SJSA1 (cell line): ENCODE data around the gene B3GALNT2. TPM values are rescaled to one million over a fixed set of nuclear protein-coding genes. Genes with fewer than 3 reads are reported as not detected.
A peak's percentile ranks its signal among the peaks of the same experiment; 100 is the strongest.

Experiments used
- DNase-seq, 2 experiments: peaks; one replicate each; pipeline ENCODE4 v3.0.0-alpha.2; 2015 to 2020; ENCODE audit warnings: low spot score in 2 of 2, low read depth in 1 of 2
- H3K27ac ChIP-seq: fragments of 250-450 bp; sonication (Bioruptor Pico); 2 replicates; pipeline ENCODE4 v1.5.1; 2020; ENCODE audit warnings: mild to moderate bottlenecking, moderate library complexity
- H3K27me3 ChIP-seq: fragments of 250-450 bp; sonication (Bioruptor Pico); replicated peaks from 2 replicates; pipeline ENCODE4 v1.5.1; 2020; ENCODE audit warnings: mild to moderate bottlenecking, moderate library complexity
- H3K36me3 ChIP-seq: fragments of 250-450 bp; sonication (Bioruptor Pico); 2 replicates; pipeline ENCODE4 v1.5.1; 2020; ENCODE audit warnings: mild to moderate bottlenecking
- H3K4me1 ChIP-seq: fragments of 250-450 bp; sonication (Bioruptor Pico); replicated peaks from 2 replicates; pipeline ENCODE4 v1.6.1; 2021; ENCODE audit warnings: mild to moderate bottlenecking
- H3K4me3 ChIP-seq: fragments of 250-450 bp; sonication (Bioruptor Pico); 2 replicates; pipeline ENCODE4 v1.5.1; 2020; ENCODE audit warnings: mild to moderate bottlenecking
- H3K9me3 ChIP-seq: fragments of 250-450 bp; sonication (Bioruptor Pico); replicated peaks from 2 replicates; pipeline ENCODE4 v1.5.1; 2020; ENCODE audit warnings: mild to moderate bottlenecking
- total RNA-seq: library from RNA; depleted of rRNA; stranded (reverse); fragments of >200 nt; shearing (Covaris generic); gene quantifications from 2 replicates; pipeline ENCODE4 v1.2.3, GENCODE V29; 2014

The B3GALNT2 gene
- total RNA-seq, 1 experiment from 2014 or later: 35.7 TPM

GRCh38 chr1:235455823-235456222 is 48.4 kb downstream of the B3GALNT2 start:
- H3K4me1 ChIP-seq: no peaks in the 10 kb centered on the region
- H3K9me3 ChIP-seq: no peaks in the 10 kb centered on the region
- no peak for DNase-seq
- no peak overlapping the region for H3K27ac ChIP-seq
- peaks cover 38% of the 10 kb centered on the region for H3K36me3 ChIP-seq
- no peak overlapping the region for H3K4me3 ChIP-seq
- no peaks in the 10 kb centered on the region for H3K27me3 ChIP-seq

- Histone ChIP-seq H3K4me1 (no peaks in the 10 kb centered on the region), H3K4me3 (no peak overlapping the region), H3K27me3 (no peaks in the 10 kb centered on the region), H3K36me3 (peaks cover 45% of the 10 kb centered on the region), H3K27ac (no peak overlapping the region), H3K9me3 (no peaks in the 10 kb centered on the region)
- DNase-seq: no peak
Observed at GRCh38 chr1:235455097-235455496, 49.2 kb downstream of the B3GALNT2 start.

GRCh38 chr1:235454021-235454420 is 50.2 kb downstream of the B3GALNT2 start:
- no peak for DNase-seq
- Histone ChIP-seq H3K9me3 (no peaks in the 10 kb centered on the region), H3K4me3 (no peak overlapping the region), H3K4me1 (no peaks in the 10 kb centered on the region), H3K27me3 (no peaks in the 10 kb centered on the region), H3K27ac (no peak overlapping the region), H3K36me3 (peaks cover 56% of the 10 kb centered on the region)

GRCh38 chr1:235450886-235451483 is 53.3 kb downstream of the B3GALNT2 start:
- Histone ChIP-seq H3K9me3 (no peaks in the 10 kb centered on the region), H3K27ac (no peak overlapping the region), H3K4me3 (no peak overlapping the region), H3K4me1 (no peaks in the 10 kb centered on the region), H3K27me3 (no peaks in the 10 kb centered on the region), H3K36me3 (peaks cover 80% of the 10 kb centered on the region)
- no peak for DNase-seq

GRCh38 chr1:235450433-235450832 is 53.8 kb downstream of the B3GALNT2 start:
- H3K4me1 ChIP-seq: no peaks in the 10 kb centered on the region
- H3K27ac ChIP-seq: no peak overlapping the region
- no peaks in the 10 kb centered on the region for H3K9me3 ChIP-seq
- H3K4me3 ChIP-seq: no peak overlapping the region
- DNase-seq: no peak
- H3K36me3 ChIP-seq: peaks cover 81% of the 10 kb centered on the region
- H3K27me3 ChIP-seq: no peaks in the 10 kb centered on the region

GRCh38 chr1:235448616-235449015 is 55.6 kb downstream of the B3GALNT2 start:
- peaks cover 93% of the 10 kb centered on the region for H3K36me3 ChIP-seq

GRCh38 chr1:235442788-235443429 is 61.3 kb downstream of the B3GALNT2 start:
- Histone ChIP-seq H3K27ac (peak overlapping the region; percentile 59), H3K36me3 (peaks cover 90% of the 10 kb centered on the region), H3K27me3 (no peaks in the 10 kb centered on the region), H3K4me1 (peaks cover 11% of the 10 kb centered on the region), H3K9me3 (no peaks in the 10 kb centered on the region), H3K4me3 (no peak overlapping the region)
- DNase-seq: peak in 1 of 2 experiments; percentile 38

More at GRCh38 chr1:235448616-235449015, 55.6 kb downstream of the B3GALNT2 start:
- Histone ChIP-seq H3K4me1 (no peaks in the 10 kb centered on the region), H3K4me3 (no peak overlapping the region), H3K27ac (no peak overlapping the region), H3K27me3 (no peaks in the 10 kb centered on the region), H3K9me3 (no peaks in the 10 kb centered on the region)
- no peak for DNase-seq

- Histone ChIP-seq H3K36me3 (peaks cover 91% of the 10 kb centered on the region), H3K4me1 (peaks cover 11% of the 10 kb centered on the region), H3K9me3 (no peaks in the 10 kb centered on the region), H3K27ac (no peak overlapping the region), H3K27me3 (no peaks in the 10 kb centered on the region), H3K4me3 (no peak overlapping the region)
- DNase-seq: no peak
Observed at GRCh38 chr1:235441159-235441685, 63.0 kb downstream of the B3GALNT2 start.

GRCh38 chr1:235434001-235434400 is 70.3 kb downstream of the B3GALNT2 start:
- Histone ChIP-seq H3K27me3 (no peaks in the 10 kb centered on the region), H3K4me3 (no peak overlapping the region), H3K4me1 (no peaks in the 10 kb centered on the region), H3K27ac (no peak overlapping the region), H3K36me3 (peaks cover 50% of the 10 kb centered on the region), H3K9me3 (no peaks in the 10 kb centered on the region)
- DNase-seq: no peak

- no peaks in the 10 kb centered on the region for H3K4me1 ChIP-seq
- no peak for DNase-seq
- no peak overlapping the region for H3K4me3 ChIP-seq
- peaks cover 28% of the 10 kb centered on the region for H3K36me3 ChIP-seq
- H3K27ac ChIP-seq: no peak overlapping the region
- no peaks in the 10 kb centered on the region for H3K9me3 ChIP-seq
- H3K27me3 ChIP-seq: no peaks in the 10 kb centered on the region
Observed at GRCh38 chr1:235430991-235431390, 73.3 kb downstream of the B3GALNT2 start.

- Histone ChIP-seq H3K27ac (no peak overlapping the region), H3K4me3 (no peak overlapping the region), H3K9me3 (no peaks in the 10 kb centered on the region), H3K36me3 (peaks cover 20% of the 10 kb centered on the region), H3K27me3 (no peaks in the 10 kb centered on the region), H3K4me1 (no peaks in the 10 kb centered on the region)
- DNase-seq: no peak
Observed at GRCh38 chr1:235429143-235429542, 75.1 kb downstream of the B3GALNT2 start.

- peaks cover 10% of the 10 kb centered on the region for H3K36me3 ChIP-seq
- H3K27me3 ChIP-seq: no peaks in the 10 kb centered on the region
- DNase-seq: no peak
- peaks cover 7% of the 10 kb centered on the region for H3K4me1 ChIP-seq
- H3K27ac ChIP-seq: no peak overlapping the region
- no peaks in the 10 kb centered on the region for H3K9me3 ChIP-seq
- no peak overlapping the region for H3K4me3 ChIP-seq
Observed at GRCh38 chr1:235427447-235427846, 76.8 kb downstream of the B3GALNT2 start.

- Histone ChIP-seq H3K36me3 (peaks cover 12% of the 10 kb centered on the region), H3K27ac (no peak overlapping the region), H3K27me3 (no peaks in the 10 kb centered on the region), H3K4me1 (peaks cover 7% of the 10 kb centered on the region), H3K4me3 (no peak overlapping the region), H3K9me3 (no peaks in the 10 kb centered on the region)
- no peak for DNase-seq
Observed at GRCh38 chr1:235426680-235427079, 77.6 kb downstream of the B3GALNT2 start.

- H3K4me3 ChIP-seq: no peak overlapping the region
- no peaks in the 10 kb centered on the region for H3K27me3 ChIP-seq
- H3K4me1 ChIP-seq: peaks cover 7% of the 10 kb centered on the region
- no peak for DNase-seq
- peaks cover 14% of the 10 kb centered on the region for H3K36me3 ChIP-seq
- H3K27ac ChIP-seq: no peak overlapping the region
- no peaks in the 10 kb centered on the region for H3K9me3 ChIP-seq
Observed at GRCh38 chr1:235426143-235426542, 78.1 kb downstream of the B3GALNT2 start.
